NCI-H446 (cell line): ENCODE results near the gene ADARB1.

Experiments used
- DNase-seq, 2 experiments: peaks; one replicate each; lab custom pipeline; 2025; lab: John Stamatoyannopoulos, UW

Gene ADARB1

GRCh38 chr21:45267390-45267760, 193.0 kb downstream of the ADARB1 start:
- no peak for DNase-seq

GRCh38 chr21:45269861-45270260, 195.5 kb downstream of the ADARB1 start:
- no peak for DNase-seq

- DNase-seq, result no peak
Observed at GRCh38 chr21:45270306-45270821, 196.0 kb downstream of the ADARB1 start.
